GM21723 (cell line): ENCODE measurements around the gene IL17A.
"Not testable (repeated sequence)": the region's sequence is repeated elsewhere in the genome, so short reads cannot be mapped to it uniquely, and the experiment has no call there.

Experiments
- ATAC-seq: cut with Tn5 transposase; IDR thresholded peaks from one replicate; pipeline ENCODE4 v1.9.1; 2021; ENCODE audit warnings: mild to moderate bottlenecking, moderate library complexity; ENCODE audit not compliant: unreplicated experiment

The IL17A gene

GRCh38 chr6:52162940-52163908 is 23.0 kb upstream of the IL17A start:
- ATAC-seq = peak; percentile 72

GRCh38 chr6:52164319-52165094 is 21.7 kb upstream of the IL17A start:
- ATAC-seq = no peak

- no peak for ATAC-seq
Observed at GRCh38 chr6:52167267-52167666, 18.9 kb upstream of the IL17A start.

GRCh38 chr6:52168351-52168750 is 17.8 kb upstream of the IL17A start:
- ATAC-seq = not testable (repeated sequence)

- no peak for ATAC-seq
Observed at GRCh38 chr6:52174118-52174517, 12.1 kb upstream of the IL17A start.

- ATAC-seq = peak; percentile 76
Observed at GRCh38 chr6:52176550-52176949, 9.6 kb upstream of the IL17A start.

GRCh38 chr6:52177961-52178360 is 8.2 kb upstream of the IL17A start:
- no peak for ATAC-seq

GRCh38 chr6:52180787-52181558 is 5.2 kb upstream of the IL17A start:
- ATAC-seq = peak; percentile 81

GRCh38 chr6:52183131-52183713 is 3.0 kb upstream of the IL17A start:
- ATAC-seq = no peak

- peak; percentile 86 for ATAC-seq
Observed at GRCh38 chr6:52186480-52186879, 305 bp downstream of the IL17A start.

GRCh38 chr6:52187098-52187497 is 923 bp downstream of the IL17A start:
- no peak for ATAC-seq

GRCh38 chr6:52189974-52190373 is 3.8 kb downstream of the IL17A start:
- no peak for ATAC-seq

GRCh38 chr6:52190409-52190808 is 4.2 kb downstream of the IL17A start:
- no peak for ATAC-seq

GRCh38 chr6:52191824-52192223 is 5.6 kb downstream of the IL17A start:
- ATAC-seq = no peak

GRCh38 chr6:52195886-52196285 is 9.7 kb downstream of the IL17A start:
- ATAC-seq = no peak

GRCh38 chr6:52200088-52200487 is 13.9 kb downstream of the IL17A start:
- ATAC-seq = not testable (repeated sequence)

- no peak for ATAC-seq
Observed at GRCh38 chr6:52201046-52201445, 14.9 kb downstream of the IL17A start.

- no peak for ATAC-seq
Observed at GRCh38 chr6:52201493-52201892, 15.3 kb downstream of the IL17A start.

GRCh38 chr6:52207066-52207465 is 20.9 kb downstream of the IL17A start:
- ATAC-seq = no peak

- ATAC-seq = no peak
Observed at GRCh38 chr6:52208612-52209011, 22.4 kb downstream of the IL17A start.

GRCh38 chr6:52209770-52210169 is 23.6 kb downstream of the IL17A start:
- peak; percentile 42 for ATAC-seq
